H9 (cell line): ENCODE results near the gene LTV1. TPM values are rescaled to one million over a fixed set of nuclear protein-coding genes. Genes with fewer than 3 reads are reported as not detected.

ENCODE experiments used
- DNase-seq: peaks from one replicate; pipeline ENCODE4 v3.0.0-alpha.2; 2017
- H2AFZ ChIP-seq: one replicate; pipeline ENCODE4 v1.6.1; 2013; ENCODE audit warnings: mild to moderate bottlenecking, low read length, control low read depth, moderate library complexity
- H2AK5ac ChIP-seq: 2 replicates; pipeline ENCODE4 v1.6.1; 2013; ENCODE audit warnings: low read length, control low read depth, mixed read lengths; ENCODE audit not compliant: insufficient read length
- H2BK120ac ChIP-seq: one replicate; pipeline ENCODE4 v1.6.1; 2013; ENCODE audit warnings: low read depth, mild to moderate bottlenecking, low read length, control low read depth, inconsistent platforms; ENCODE audit not compliant: poor library complexity, severe bottlenecking
- H2BK12ac ChIP-seq: 2 replicates; pipeline ENCODE4 v1.6.1; 2013; ENCODE audit warnings: low read length, control low read depth, mixed read lengths, low read depth; ENCODE audit not compliant: insufficient read length
- H2BK15ac ChIP-seq: 2 replicates; pipeline ENCODE4 v1.6.1; 2013; ENCODE audit warnings: low read depth, low read length, control low read depth
- H2BK20ac ChIP-seq: one replicate; pipeline ENCODE4 v1.6.1; 2013; ENCODE audit warnings: low read depth, mild to moderate bottlenecking, low read length, control low read depth, inconsistent platforms; ENCODE audit not compliant: poor library complexity, severe bottlenecking
- H2BK5ac ChIP-seq: 2 replicates; pipeline ENCODE4 v1.6.1; 2013; ENCODE audit warnings: low read length, control low read depth, mixed read lengths; ENCODE audit not compliant: insufficient read length
- H3K14ac ChIP-seq: 2 replicates; pipeline ENCODE4 v1.6.1; 2013; ENCODE audit warnings: low read length, control low read depth; ENCODE audit not compliant: insufficient read depth
- H3K18ac ChIP-seq: 2 replicates; pipeline ENCODE4 v1.6.1; 2013; ENCODE audit warnings: low read depth, mild to moderate bottlenecking, mixed read lengths, low read length, control low read depth; ENCODE audit not compliant: insufficient read length
- H3K23ac ChIP-seq: 2 replicates; pipeline ENCODE4 v1.6.1; 2013; ENCODE audit warnings: low read length, control low read depth, mixed read lengths, low read depth; ENCODE audit not compliant: insufficient read length
- H3K23me2 ChIP-seq: 2 replicates; pipeline ENCODE4 v1.6.1; 2013; ENCODE audit warnings: low read depth, mild to moderate bottlenecking, mixed read lengths, low read length, control low read depth; ENCODE audit not compliant: insufficient read length, poor library complexity, severe bottlenecking
- H3K27ac ChIP-seq: 2 replicates; pipeline ENCODE4 v1.5.1; 2013; ENCODE audit warnings: low read length, control low read depth, mixed read lengths, low read depth; ENCODE audit not compliant: insufficient read length
- H3K27me3 ChIP-seq: 2 replicates; pipeline ENCODE4 v1.6.1; 2013; ENCODE audit warnings: low read length, control low read depth, inconsistent platforms; ENCODE audit not compliant: insufficient read depth
- H3K4ac ChIP-seq: 2 replicates; pipeline ENCODE4 v1.6.1; 2013; ENCODE audit warnings: low read depth, mild to moderate bottlenecking, control low read depth, inconsistent platforms, low read length, moderate library complexity
- H3K4me1 ChIP-seq: 2 replicates; pipeline ENCODE4 v1.6.1; 2013; ENCODE audit warnings: low read length, control low read depth, inconsistent platforms; ENCODE audit not compliant: insufficient read depth
- H3K4me2 ChIP-seq: 2 replicates; pipeline ENCODE4 v1.6.1; 2013; ENCODE audit warnings: low read length, control low read depth, mixed read lengths; ENCODE audit not compliant: insufficient read length, insufficient read depth
- H3K56ac ChIP-seq: 2 replicates; pipeline ENCODE4 v1.6.1; 2013; ENCODE audit warnings: low read depth, mild to moderate bottlenecking, mixed read lengths, low read length, control low read depth; ENCODE audit not compliant: insufficient read length
- H3K79me1 ChIP-seq: 2 replicates; pipeline ENCODE4 v1.6.1; 2013; ENCODE audit warnings: low read depth, mild to moderate bottlenecking, moderate library complexity, low read length, control low read depth, inconsistent platforms; ENCODE audit not compliant: insufficient read depth, poor library complexity, severe bottlenecking
- H3K79me2 ChIP-seq: 2 replicates; pipeline ENCODE4 v1.6.1; 2013; ENCODE audit warnings: low read length, control low read depth, inconsistent platforms; ENCODE audit not compliant: insufficient read depth
- H3K9ac ChIP-seq: 2 replicates; pipeline ENCODE4 v1.6.1; 2013; ENCODE audit warnings: low read length, control low read depth, mixed read lengths; ENCODE audit not compliant: insufficient read length; ENCODE audit errors: extremely low read depth
- H3K9me3 ChIP-seq: one replicate; pipeline ENCODE4 v1.6.1; 2013; ENCODE audit warnings: low read depth, low read length, inconsistent platforms; ENCODE audit not compliant: control insufficient read depth
- H3T11ph ChIP-seq: one replicate; pipeline ENCODE4 v1.6.1; 2013; ENCODE audit warnings: mild to moderate bottlenecking, low read length, control low read depth, inconsistent platforms
- H4K20me1 ChIP-seq: one replicate; pipeline ENCODE4 v1.6.1; 2013; ENCODE audit not compliant: control insufficient read depth, insufficient read length, insufficient read depth
- H4K5ac ChIP-seq: 2 replicates; pipeline ENCODE4 v1.6.1; 2013; ENCODE audit warnings: low read depth, mild to moderate bottlenecking, mixed read lengths, low read length, control low read depth; ENCODE audit not compliant: insufficient read length
- H4K8ac ChIP-seq: replicated peaks from 2 replicates; pipeline ENCODE4 v1.6.1; 2013; ENCODE audit warnings: low read length, control low read depth, mixed read lengths, low read depth; ENCODE audit not compliant: insufficient read length
- H4K91ac ChIP-seq: 2 replicates; pipeline ENCODE4 v1.6.1; 2013; ENCODE audit warnings: low read depth, mild to moderate bottlenecking, moderate library complexity, mixed read lengths, low read length, control low read depth; ENCODE audit not compliant: insufficient read length
- H3K27ac Mint-ChIP-seq, 3 experiments: 2 replicates in 2 of 3; 3 replicates in 1 of 3; pipeline ENCODE4 v1.8.0; 2020 to 2021; ENCODE audit warnings: mixed read lengths in 3 of 3, mild to moderate bottlenecking in 1 of 3, moderate library complexity in 1 of 3
- H3K27me3 Mint-ChIP-seq: 2 replicates; pipeline ENCODE4 v1.8.0; 2021; ENCODE audit warnings: low read depth, mild to moderate bottlenecking, moderate library complexity, mixed read lengths
- H3K36me3 Mint-ChIP-seq, 3 experiments: 2 replicates in 2 of 3; 3 replicates in 1 of 3; pipeline ENCODE4 v1.8.0; 2020 to 2021; ENCODE audit warnings: low read depth in 3 of 3, mixed read lengths in 3 of 3; ENCODE audit not compliant: insufficient read depth in 1 of 3
- H3K4me1 Mint-ChIP-seq, 2 experiments: 2 replicates each; pipeline ENCODE4 v1.8.0; 2020; ENCODE audit warnings: mixed read lengths in 2 of 2
- H3K4me3 Mint-ChIP-seq, 2 experiments: 2 replicates in 1 of 2; 3 replicates in 1 of 2; pipeline ENCODE4 v1.8.0; 2020 to 2021; ENCODE audit warnings: mild to moderate bottlenecking in 2 of 2, mixed read lengths in 2 of 2, moderate library complexity in 1 of 2
- H3K9me3 Mint-ChIP-seq, 2 experiments: 2 replicates in 1 of 2; 3 replicates in 1 of 2; pipeline ENCODE4 v1.8.0; 2020; ENCODE audit warnings: mild to moderate bottlenecking in 2 of 2, mixed read lengths in 2 of 2, moderate library complexity in 1 of 2
- WGBS: extraction: QIAGEN DNeasy Blood & Tissue Kit; methylation state at CpG from one replicate; pipeline ENCODE4 v1.1.7; 2013; ENCODE audit warnings: missing lambda C conversion rate, low lambda C conversion rate, mixed read lengths; ENCODE audit not compliant: insufficient read length; ENCODE audit errors: extremely low coverage; 5-methylcytosine and 5-hydroxymethylcytosine counted together
- total RNA-seq: library from RNA; stranded (reverse); gene quantifications from 2 replicates; pipeline ENCODE4 v1.2.1, GENCODE V29; 2021
- TF ChIP-seq, protein P1 (sequence below): fragments of 200-600 bp; sonication (generic); conservative IDR thresholded peaks from 3 replicates; pipeline ENCODE4 v1.8.0; 2021; ENCODE audit warnings: antibody characterized with exemption, mild to moderate bottlenecking

Gene LTV1
- total RNA-seq, 1 experiment from 2014 or later = 62.9 TPM

DNA sequence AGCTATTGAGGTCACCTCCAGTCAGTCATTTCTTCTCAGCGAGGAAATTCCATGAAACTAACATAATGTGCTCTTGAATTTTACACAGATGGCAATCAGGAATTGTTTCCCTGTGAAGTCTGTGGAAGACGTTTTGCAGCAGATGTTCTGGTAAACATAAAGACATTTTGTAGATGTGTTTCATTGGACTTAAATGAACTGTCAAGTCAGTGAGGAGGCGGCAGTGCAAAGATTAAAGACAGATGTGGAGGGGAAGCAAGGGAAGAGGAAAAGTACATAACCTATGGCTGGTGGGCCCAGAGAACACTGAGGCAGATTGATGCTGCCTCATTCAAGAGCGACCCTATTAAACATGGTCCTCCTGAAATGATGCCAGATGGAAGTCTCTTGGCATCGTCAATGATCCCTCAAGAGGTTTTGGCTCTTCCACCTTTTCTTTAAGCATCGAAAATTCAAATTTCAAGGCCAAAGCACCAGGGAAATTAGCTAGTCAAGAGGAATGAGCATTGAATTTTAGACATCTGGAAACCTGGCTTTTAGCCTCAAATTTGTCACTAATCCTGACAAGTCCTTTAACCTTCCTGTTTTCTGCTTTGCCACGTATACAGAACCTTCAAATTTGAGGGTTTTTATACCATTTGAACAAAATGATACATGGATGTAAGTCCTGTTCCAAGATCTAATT is 41.2 kb downstream of the LTV1 start:
- no peak overlapping the region for H2BK12ac ChIP-seq
- no peaks in the 10 kb centered on the region for H3K27me3 ChIP-seq
- H2BK20ac ChIP-seq = no peak overlapping the region
- H3K4me1 Mint-ChIP-seq = 0 out of 4 replicates have a peak, but pooled peaks cover 0 to 1% of the 10 kb centered on the region in 2 experiments
- no peak for DNase-seq
- no peak overlapping the region for H3K23ac ChIP-seq
- no peaks in the 10 kb centered on the region for H3K36me3 Mint-ChIP-seq
- no peaks in the 10 kb centered on the region for H3K79me1 ChIP-seq
- no peaks in the 10 kb centered on the region for H3K4me1 ChIP-seq
- no peak overlapping the region for H4K91ac ChIP-seq
- no peak overlapping the region for H3K9ac ChIP-seq
- H3K27me3 Mint-ChIP-seq = no peaks in the 10 kb centered on the region; the same call in 1 of the 2 replicates
- no peak overlapping the region for H3K4ac ChIP-seq
- H3T11ph ChIP-seq = no peak overlapping the region
- H4K5ac ChIP-seq = no peak overlapping the region
- H3K56ac ChIP-seq = no peak overlapping the region
- WGBS = no CpG with 5 or more reads among the region's 7 CpGs
- no peak overlapping the region for H3K18ac ChIP-seq
- H2AK5ac ChIP-seq = peak overlapping the region; percentile 2
- no peak overlapping the region for H2BK120ac ChIP-seq
- H3K4me3 Mint-ChIP-seq = no peak overlapping the region
- H3K23me2 ChIP-seq = no peaks in the 10 kb centered on the region
- no peaks in the 10 kb centered on the region for H4K20me1 ChIP-seq
- no peaks in the 10 kb centered on the region for H3K9me3 Mint-ChIP-seq
- TF ChIP-seq, protein P1, sequence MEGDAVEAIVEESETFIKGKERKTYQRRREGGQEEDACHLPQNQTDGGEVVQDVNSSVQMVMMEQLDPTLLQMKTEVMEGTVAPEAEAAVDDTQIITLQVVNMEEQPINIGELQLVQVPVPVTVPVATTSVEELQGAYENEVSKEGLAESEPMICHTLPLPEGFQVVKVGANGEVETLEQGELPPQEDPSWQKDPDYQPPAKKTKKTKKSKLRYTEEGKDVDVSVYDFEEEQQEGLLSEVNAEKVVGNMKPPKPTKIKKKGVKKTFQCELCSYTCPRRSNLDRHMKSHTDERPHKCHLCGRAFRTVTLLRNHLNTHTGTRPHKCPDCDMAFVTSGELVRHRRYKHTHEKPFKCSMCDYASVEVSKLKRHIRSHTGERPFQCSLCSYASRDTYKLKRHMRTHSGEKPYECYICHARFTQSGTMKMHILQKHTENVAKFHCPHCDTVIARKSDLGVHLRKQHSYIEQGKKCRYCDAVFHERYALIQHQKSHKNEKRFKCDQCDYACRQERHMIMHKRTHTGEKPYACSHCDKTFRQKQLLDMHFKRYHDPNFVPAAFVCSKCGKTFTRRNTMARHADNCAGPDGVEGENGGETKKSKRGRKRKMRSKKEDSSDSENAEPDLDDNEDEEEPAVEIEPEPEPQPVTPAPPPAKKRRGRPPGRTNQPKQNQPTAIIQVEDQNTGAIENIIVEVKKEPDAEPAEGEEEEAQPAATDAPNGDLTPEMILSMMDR = no peak
- H2AFZ ChIP-seq = no peak overlapping the region
- no peak overlapping the region for H2BK5ac ChIP-seq
- no peak overlapping the region for H3K4me2 ChIP-seq
- H3K27ac ChIP-seq = no peak overlapping the region
- H2BK15ac ChIP-seq = no peak overlapping the region
- no peaks in the 10 kb centered on the region for H3K9me3 ChIP-seq
- H3K79me2 ChIP-seq = no peaks in the 10 kb centered on the region
- H4K8ac ChIP-seq = no peak overlapping the region
- H3K14ac ChIP-seq = no peak overlapping the region
- no peak overlapping the region for H3K27ac Mint-ChIP-seq
